KBM-7 (cell line): ENCODE measurements around the gene DUSP2.

Experiments
- DNase-seq: peaks from one replicate; pipeline ENCODE4 v3.0.0-alpha.2; 2015
- in situ Hi-C: fragments of 300-500 bp; cut with MboI; formaldehyde crosslinking; loops from 2 replicates; pipeline ENCODE4 v1.14.3; 2020; ENCODE audit warnings: low sequenced_read_pairs, low pct_unique_long_range_greater_than_20kb, mixed read lengths

DUSP2 gene

DNA sequence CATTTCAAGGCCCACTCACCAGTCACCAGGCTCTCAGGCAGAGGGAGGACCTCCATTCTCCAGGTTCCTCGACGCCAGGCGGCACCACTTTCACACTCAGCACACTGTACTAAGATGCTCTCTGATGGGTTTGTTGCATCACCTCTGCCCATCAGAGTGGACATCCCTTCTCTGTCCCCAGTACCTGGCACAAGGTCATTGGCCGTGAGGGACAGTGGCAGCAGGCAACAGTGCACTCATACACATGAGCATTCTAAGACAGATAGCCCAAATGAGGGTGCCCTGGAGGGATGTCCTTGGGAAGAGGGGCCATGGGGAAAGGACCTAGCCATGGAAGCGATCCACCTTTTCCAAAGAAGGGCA lies 25.9 kb downstream of the DUSP2 start:
- in situ Hi-C loops, result loop anchor here (25.0 kb wide), 1 partner anchor 107 kb away; no protein-coding TSS in a partner anchor
- DNase-seq, result no peak

DNA sequence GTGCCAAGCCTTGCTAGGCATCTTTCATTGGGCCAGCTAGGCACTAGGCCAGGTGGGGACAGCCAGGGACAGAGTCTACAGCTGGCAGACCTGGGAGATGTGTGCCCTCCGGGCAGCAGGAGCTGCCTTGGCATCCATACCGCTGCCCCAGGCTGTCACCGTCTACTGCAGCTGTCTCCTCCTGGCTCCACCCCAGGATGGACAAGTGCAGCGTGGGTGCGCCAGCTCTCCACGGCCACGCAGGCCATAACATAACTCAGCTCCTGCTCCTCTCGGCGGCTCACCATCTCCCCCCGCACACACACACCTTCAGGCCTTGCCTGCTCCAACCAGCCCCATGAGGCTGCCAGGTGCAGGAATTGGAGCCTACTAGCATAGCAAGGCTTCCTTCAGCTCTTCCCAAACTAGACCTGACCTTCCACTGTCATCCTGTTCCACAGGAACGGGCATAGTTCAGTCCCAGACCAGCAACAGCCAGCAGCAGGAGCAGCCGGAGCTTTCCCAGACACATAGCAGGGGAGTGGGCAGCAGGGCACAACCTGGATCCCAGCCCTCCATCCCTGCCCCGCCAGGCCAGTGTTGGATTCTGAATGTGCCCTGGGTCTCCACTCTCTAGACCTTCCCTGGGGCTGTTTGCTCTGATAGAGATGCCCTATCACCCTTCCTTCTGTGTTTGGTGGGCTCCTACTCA lies 26.4 kb downstream of the DUSP2 start:
- in situ Hi-C loops, result loop anchor here (25.0 kb wide), 1 partner anchor 107 kb away; no protein-coding TSS in a partner anchor
- DNase-seq, result no peak

DNA sequence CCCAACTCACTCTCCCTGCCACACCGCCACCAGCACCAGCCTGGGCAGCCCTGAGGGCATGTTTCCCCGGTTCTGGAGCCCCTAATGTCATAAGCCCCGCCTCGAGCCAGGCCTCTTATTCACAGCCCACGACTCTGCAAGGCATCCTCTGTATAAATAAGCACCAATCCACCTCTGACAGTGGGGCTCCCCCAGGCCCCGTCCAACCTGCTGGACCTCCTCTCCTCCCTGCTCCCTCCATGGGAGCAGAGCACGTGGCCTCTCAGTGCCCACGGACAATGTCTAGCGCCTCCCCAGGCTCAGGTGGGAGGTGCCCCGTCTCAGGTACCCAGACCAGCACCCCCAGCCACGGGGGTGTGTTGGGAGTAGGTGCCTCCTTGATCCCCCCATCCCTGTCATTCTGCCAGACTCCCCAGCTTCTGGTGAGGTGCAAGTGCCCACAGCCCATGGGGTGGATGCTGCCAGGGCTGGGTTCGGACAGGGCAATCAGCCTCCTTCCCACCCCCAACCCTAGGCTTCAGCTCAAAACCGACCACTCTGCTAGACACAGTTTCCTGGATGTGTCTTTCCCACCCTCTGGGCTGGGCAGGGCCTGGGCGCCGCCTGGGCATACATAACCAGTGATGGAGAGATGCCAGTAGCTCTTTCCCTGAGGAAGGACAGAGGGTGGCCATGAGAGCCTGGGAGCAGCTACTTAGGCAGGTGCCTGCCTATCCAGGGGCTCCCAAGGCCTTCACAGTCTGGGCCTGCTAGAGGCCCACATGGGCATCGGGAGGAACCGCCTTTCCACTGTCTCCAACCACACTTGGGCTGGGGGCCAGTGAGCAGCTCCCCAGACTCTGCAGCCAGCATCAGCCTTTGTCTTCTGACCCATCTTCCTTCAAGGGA lies 27.3 kb downstream of the DUSP2 start:
- DNase-seq, result no peak
- in situ Hi-C loops, result loop anchor here (25.0 kb wide), 1 partner anchor 106 kb away; no protein-coding TSS in a partner anchor

DNA sequence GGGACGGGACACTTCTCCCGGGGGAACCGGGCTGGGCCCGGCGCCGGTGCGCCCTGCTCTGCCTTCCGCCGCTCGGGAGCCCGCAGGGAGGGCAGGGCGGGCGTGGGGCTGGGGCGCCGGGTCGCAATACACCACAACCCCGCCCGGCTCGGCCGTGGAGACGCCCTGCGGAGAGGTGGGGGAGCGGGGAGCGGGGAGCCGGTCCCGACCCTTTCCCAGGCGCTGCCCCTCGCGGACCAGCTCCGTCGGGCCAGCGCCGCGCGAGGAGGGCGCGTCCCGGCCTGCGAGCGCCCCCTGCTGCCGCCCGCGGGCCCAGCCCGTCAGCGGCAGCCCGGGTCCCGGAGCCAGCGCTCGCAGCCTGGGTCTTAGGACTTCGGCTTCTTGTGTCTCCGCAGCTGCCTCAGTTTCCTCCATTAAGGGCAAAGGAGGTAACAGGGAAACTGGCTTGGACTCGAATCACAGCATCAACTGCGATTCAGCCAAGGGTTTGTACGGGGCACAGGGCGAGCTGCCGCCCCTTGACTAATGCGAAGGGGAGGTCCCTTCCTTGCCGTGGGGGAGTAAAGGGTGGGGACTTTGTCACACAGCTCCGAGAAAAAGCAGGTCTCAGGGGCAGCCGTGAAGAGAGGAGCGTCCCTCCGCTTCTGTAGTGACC lies 28.2 kb downstream of the DUSP2 start:
- DNase-seq, result peak; percentile 51

DNA sequence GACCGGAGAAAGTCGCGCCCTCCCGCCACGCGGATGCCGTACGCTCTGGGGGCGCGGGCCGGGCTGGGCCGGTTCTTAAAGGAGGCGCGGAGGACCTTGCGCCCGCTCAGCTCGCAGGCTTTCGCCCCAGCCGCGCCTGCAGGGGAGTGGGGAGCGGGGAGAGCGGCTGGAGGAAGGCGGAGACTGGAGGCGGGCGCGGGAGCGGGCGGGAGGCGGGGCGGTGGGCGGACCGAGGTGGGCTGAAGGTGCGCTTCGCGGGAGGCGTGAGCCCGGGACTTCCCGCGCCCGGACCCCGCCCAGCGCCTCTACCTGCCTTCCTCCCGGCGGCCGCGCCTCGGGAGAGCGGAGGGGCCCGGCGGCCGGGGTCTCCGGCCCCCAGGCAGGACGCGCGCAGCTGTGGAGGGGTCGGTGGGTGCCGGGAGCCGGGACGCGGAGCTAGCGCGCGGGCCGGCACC lies 28.8 kb downstream of the DUSP2 start, which contains the start of gene ADRA2B:
Gene ADRA2B, minus strand, starts transcription at position 148 of the 455 bp plus-strand sequence. CDS start 422 bp downstream, outside the sequence.
- no peak for DNase-seq
- in situ Hi-C loops, result loop anchor here (25.0 kb wide), 1 partner anchor 104 kb away; no protein-coding TSS in a partner anchor

More for the DNA sequence above, 28.2 kb downstream of the DUSP2 start:
- in situ Hi-C loops, result loop anchor here (25.0 kb wide), 1 partner anchor 105 kb away; no protein-coding TSS in a partner anchor

DNA sequence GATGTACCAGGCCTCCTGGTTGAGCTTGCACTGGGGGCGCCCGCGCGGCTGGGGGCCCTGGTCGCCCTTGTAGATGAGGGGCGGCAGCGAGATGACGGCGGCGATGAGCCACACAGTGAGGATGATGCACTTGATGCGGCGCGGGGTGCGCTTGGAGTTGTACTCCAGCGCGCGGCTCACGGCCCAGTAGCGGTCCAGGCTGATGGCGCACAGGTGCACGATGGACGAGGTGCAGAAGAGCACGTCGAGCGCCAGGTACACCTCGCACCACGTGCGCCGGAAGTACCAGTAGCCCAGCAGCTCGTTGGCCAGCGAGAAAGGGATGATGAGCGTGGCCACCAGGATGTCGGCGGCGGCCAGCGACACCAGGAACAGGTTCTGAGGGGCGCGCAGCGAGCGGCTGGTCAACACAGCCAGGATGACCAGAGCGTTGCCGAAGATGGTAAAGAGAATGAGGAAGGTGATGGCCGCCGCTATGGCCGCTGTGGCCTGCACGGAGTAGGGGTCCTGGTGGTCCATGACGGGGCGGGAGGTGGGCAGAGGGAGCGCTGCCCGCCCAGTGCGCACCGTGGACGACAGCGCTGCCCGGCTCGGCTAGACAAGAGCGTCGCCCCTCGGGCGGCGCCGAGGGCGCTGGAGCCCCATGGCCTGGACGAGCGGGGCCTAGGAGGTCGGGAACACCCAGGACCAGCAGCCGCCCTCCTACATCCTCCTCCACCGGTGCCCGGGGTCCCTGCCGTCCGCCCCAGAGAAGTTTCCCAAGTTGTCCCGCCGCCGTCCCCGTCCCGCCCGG lies 29.4 kb downstream of the DUSP2 start:
- DNase-seq, result no peak
- in situ Hi-C loops, result loop anchor here (25.0 kb wide), 1 partner anchor 104 kb away; no protein-coding TSS in a partner anchor

DNA sequence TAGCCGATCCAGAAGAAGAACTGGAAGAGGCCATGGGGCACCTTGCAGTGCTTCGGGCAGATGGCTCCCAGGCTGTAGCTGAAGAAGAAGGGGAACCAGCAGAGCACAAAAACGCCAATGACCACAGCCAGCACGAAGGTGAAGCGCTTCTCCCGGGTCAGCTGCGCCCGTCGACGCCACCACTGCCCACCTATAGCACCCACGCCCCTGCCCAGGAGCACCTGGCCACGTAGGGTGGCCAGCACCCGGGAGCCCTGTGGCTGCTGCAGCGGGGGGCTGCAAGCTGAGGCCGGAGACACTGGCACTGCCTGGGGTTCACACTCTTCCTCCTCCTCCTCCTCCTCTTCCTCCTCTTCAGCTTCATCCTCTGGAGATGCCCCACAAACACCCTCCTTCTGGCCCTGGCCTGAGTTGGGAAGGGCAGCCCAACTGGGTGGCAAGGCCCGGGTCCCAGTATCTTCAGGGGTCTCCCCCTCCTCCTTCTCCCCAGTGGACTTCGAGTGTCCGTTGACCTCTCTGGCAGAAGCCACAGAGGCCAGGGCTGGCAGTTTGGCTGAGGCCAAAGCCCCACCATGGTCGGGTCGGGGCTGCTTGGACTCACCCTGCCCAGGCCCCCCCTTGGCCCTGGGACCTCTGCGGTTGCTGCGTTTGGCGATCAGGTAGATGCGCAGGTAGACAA lies 30.2 kb downstream of the DUSP2 start:
- no peak for DNase-seq
- in situ Hi-C loops, result loop anchor here (25.0 kb wide), 1 partner anchor 103 kb away; no protein-coding TSS in a partner anchor

DNA sequence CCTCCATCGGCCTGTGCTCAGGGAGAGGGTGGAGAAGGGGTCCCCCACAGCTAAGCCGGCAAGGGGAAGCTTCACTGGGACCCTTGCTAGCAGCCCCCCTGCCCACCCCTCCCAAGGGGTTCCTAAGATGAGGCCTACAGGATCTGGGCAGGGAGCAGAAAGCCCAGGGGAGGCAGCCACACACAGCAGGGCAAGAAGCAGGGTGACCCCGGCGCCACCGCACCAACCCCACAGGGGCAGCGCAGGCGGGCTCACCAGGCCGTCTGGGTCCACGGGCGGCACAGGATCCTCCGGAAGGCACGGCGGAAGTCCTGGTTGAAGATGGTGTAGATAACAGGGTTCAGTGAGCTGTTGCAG lies 30.7 kb downstream of the DUSP2 start:
- no peak for DNase-seq
- in situ Hi-C loops, result loop anchor here (25.0 kb wide), 1 partner anchor 102 kb away; no protein-coding TSS in a partner anchor

DNA sequence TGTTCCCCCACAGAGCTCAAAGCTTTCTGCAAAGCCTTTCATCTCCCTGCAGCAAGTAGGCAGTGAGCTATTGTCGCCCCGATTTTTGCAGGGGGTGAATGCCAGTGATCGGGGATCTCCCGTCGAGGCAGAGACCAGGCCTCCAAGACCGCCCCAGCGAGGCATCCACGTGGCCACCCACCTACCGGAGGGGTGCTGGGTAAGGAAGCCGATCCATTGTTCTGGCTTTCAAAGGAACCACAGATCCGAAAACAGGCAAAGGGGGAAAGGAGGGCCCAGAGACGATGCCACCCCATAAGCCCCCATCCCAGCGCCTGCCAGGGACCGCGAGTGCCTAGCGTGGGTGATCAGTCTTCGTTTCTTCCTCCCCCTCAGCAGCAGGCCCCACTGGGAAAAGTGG lies 31.3 kb downstream of the DUSP2 start:
- in situ Hi-C loops, result loop anchor here (25.0 kb wide), 1 partner anchor 102 kb away; no protein-coding TSS in a partner anchor
- DNase-seq, result no peak

DNA sequence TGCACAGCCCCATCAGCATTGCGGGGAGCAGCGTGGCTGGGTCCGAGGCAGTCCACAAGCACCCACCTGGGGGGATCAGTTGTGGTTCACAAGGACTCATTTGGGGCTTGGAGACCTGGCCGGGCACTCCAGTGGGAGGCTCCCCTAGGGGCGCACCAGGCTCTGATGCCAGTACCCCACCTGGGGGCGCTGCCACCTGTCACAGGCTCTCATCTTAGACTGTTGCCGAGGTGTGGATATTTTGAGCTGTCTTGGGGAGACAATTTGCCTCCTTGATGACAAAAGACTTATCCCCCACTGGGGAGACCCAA lies 31.9 kb downstream of the DUSP2 start:
- DNase-seq, result no peak
- in situ Hi-C loops, result loop anchor here (25.0 kb wide), 1 partner anchor 101 kb away; no protein-coding TSS in a partner anchor

DNA sequence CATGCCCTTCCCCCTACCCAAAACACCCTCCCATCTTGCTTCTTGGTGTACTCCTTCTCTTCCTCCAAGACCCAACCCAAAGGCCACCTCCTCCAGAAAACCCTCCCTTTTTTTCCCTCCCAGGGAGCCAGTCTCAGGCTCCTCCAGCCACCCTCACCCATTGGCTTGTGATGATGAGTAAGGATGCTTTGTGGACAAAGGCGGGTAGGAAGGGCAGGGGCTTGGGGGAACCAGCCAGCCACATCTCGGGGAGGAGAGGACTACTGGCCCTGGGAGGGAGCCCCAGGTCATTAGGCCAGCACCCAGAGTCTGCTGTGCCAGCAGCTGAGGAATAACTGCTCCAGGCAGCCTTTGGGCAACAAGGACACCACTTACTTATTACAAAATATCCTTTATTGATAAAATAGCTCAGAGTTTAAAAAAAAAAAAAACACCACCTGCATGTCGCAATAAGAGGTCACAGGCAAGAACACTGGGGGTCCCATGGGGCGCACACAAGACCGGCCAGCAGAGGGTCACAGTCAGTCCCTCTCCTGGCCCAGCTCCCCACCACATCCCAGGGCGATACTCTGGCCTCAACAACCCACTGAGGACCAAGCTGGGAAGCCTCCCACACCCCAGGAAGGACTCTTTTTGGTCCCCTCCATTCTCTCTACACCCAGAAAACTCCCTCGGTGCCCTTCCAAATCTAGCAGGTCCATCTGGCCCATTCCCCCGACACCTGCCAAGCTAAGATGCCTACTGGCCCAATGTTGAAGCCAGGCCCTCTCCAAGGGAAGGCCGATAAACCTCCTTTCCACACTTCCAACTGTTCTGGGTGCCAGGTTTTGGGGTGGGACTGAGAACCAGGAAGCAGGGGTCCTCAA lies 32.5 kb downstream of the DUSP2 start:
- no peak for DNase-seq
- in situ Hi-C loops, result loop anchor here (25.0 kb wide), 1 partner anchor 100 kb away; no protein-coding TSS in a partner anchor

DNA sequence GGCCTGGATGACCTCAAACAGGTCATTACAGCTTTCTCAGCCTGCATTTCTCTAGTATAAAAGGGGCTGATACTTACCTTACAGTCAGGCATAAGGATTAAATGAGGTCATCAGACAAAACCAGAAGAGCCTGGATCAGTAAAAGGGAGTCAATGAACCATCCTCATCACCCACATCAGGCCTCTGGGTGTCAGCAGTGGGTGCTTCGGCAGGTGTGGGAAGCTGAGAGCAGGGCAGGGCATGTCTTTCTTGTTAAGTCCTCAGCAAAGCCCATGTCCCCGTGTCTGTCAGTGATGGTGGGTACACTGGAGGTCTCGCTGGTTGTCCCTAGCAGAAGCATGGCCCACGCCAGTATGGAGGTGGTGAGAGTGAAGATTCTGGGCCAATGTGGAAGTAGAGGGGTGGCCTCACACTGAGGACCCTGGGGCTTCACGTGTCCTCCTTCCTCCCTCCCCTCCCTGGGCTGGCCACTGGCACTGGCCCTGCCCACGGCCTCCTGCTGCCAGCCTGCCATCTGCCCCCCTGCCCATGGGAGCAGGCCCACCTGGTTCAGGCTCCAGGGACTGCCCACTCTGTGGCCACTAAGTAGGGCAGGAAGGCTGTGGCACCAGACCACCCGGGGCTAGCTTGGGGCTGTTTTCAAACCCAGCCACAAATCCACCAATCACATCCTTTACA lies 33.3 kb downstream of the DUSP2 start:
- in situ Hi-C loops, result loop anchor here (25.0 kb wide), 1 partner anchor 100 kb away; no protein-coding TSS in a partner anchor
- no peak for DNase-seq

DNA sequence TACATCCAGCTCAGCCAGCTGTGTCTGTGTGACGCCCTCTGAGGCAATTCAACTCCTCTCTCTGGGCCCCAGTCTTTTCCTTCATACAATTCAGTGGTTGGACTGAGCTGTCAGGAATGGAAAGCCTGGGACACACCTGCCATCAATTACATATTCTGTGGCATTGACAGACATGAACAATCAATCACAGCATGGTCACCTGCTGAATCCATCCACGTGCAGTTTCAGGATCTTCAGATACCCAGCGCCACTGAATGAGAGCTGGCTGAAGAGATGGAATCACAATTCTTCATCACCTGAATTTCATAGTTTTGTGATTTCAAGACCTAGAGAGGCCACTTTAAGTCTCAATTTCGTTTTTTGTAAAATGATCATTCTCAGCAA lies 34.0 kb downstream of the DUSP2 start:
- DNase-seq, result no peak
- in situ Hi-C loops, result loop anchor here (25.0 kb wide), 1 partner anchor 99 kb away; no protein-coding TSS in a partner anchor

DNA sequence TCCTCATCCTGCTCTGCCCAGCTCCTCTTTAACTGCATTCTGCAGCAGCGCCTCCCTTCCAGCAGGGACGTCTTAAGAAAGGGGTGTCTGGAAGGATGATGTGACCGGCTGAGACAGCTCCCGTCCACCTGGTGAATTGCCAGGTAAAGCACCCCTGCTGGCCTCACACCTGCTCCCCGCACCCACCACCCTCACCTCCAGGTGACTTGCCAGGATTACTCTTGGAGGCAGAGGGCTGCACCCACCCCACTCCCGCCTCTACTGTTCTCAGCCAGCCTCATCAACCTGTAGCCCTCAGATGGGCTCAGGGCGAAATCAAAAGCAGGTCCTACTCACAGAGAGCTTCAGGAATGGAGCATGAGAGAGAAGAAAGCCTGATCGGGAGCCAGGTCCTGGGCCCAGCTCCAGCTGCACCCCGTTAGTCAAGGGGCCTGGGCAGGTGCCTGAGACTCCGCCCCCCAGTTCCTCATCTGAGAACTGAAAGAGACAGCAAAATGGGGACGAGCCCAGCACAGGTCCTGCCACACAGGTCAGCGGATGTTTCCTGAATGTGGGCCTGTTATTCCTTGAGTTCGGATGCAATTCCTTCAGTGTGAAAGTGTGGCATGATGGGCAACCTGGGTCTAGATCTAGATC lies 34.5 kb downstream of the DUSP2 start:
- in situ Hi-C loops, result loop anchor here (25.0 kb wide), 1 partner anchor 98 kb away; no protein-coding TSS in a partner anchor
- DNase-seq, result no peak

DNA sequence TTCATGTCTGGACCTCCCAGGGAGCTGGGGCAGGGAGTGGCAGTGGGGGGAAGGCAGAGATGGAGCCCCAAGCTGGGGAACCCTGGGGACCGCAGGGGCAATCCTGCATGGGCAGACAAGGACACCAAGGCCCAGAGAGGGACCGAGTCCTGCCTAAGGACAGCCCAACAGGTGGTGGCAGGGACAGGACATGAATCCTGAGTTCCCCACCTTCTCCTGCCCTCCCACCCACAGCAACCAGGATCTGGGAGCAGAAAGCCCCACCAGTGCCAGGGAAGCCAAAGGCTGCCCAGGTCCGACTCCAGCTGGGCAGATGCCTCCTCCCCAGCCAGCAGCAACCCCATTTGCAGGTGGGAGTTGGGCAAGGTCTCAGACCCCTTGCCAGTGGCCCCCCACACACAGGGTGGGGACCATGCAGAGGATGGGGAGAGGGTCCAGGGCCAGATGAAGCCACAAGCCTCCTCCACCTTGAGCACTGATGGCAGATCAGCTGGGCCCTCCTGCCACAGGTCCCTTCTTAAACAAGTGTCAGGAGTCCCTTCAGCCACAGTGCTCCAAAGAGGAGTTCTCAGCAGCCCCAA lies 35.2 kb downstream of the DUSP2 start:
- in situ Hi-C loops, result loop anchor here (25.0 kb wide), 1 partner anchor 98 kb away; no protein-coding TSS in a partner anchor

DNA sequence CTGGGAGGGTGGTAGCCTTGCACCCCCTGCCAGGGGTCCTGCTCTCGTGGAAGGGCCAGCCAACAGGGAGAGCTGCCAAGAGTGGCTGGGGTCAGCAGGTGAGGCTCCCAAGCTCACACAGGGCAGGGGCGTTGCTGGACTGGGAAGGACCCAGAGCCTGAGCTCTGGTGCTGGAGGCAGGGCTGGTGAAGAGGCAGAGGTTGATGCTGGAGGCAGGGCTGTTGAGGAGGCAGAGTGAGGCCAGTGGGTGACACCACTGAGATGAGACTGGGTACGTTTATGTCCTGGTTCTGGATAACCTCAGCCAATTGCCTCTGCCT lies 35.9 kb downstream of the DUSP2 start:
- no peak for DNase-seq
- in situ Hi-C loops, result loop anchor here (25.0 kb wide), 1 partner anchor 97 kb away; no protein-coding TSS in a partner anchor

More for the DNA sequence above, 35.2 kb downstream of the DUSP2 start:
- DNase-seq, result no peak
